DND-41 (cell line): Measurements from ENCODE around the gene KLHL42.

Experiments
- ATAC-seq: fragments of 200-7000 bp; cut with Tn5 transposase; 3 replicates; pipeline ENCODE4 v1.9.1; 2021; ENCODE audit warnings: low read depth; ENCODE audit not compliant: insufficient read depth
- DNase-seq: peaks from one replicate; pipeline ENCODE4 v3.0.0-alpha.2; 2020
- H2AFZ ChIP-seq: 2 replicates; pipeline ENCODE4 v1.6.0; 2012; ENCODE audit warnings: low read depth, low read length
- H3K27ac ChIP-seq: 2 replicates; pipeline ENCODE4 v1.5.1; 2012; ENCODE audit warnings: low read length, inconsistent platforms
- H3K27me3 ChIP-seq: fragments of 200-600 bp; sonication (generic); 2 replicates; pipeline ENCODE4 v1.6.0; 2012; ENCODE audit warnings: low read length, mild to moderate bottlenecking, inconsistent platforms; ENCODE audit not compliant: insufficient read depth, poor library complexity
- H3K36me3 ChIP-seq: 2 replicates; pipeline ENCODE4 v1.5.1; 2012; ENCODE audit warnings: low read length, inconsistent platforms; ENCODE audit not compliant: insufficient read depth
- H3K4me1 ChIP-seq: 2 replicates; pipeline ENCODE4 v1.5.1; 2012; ENCODE audit warnings: mild to moderate bottlenecking, low read length; ENCODE audit not compliant: insufficient read depth
- H3K4me2 ChIP-seq: 2 replicates; pipeline ENCODE4 v1.6.0; 2012; ENCODE audit warnings: mild to moderate bottlenecking, moderate library complexity, low read length, inconsistent platforms; ENCODE audit not compliant: insufficient read depth
- H3K4me3 ChIP-seq, 2 experiments: fragments of 200-600 bp in 1 of 2; shearing (Covaris generic) in 1 of 2; 2 replicates each; pipeline ENCODE4 v1.5.1; 2012 to 2016; ENCODE audit warnings: inconsistent platforms in 2 of 2, low read length in 2 of 2, mild to moderate bottlenecking in 2 of 2, low read depth in 1 of 2, moderate library complexity in 1 of 2
- H3K79me2 ChIP-seq: 2 replicates; pipeline ENCODE4 v1.6.0; 2012; ENCODE audit warnings: low read length, inconsistent platforms; ENCODE audit not compliant: insufficient read depth
- H3K9ac ChIP-seq: 2 replicates; pipeline ENCODE4 v1.6.0; 2012; ENCODE audit warnings: low read depth, mild to moderate bottlenecking, inconsistent platforms, low read length, moderate library complexity
- H3K9me3 ChIP-seq: 2 replicates; pipeline ENCODE4 v1.5.1; 2012; ENCODE audit warnings: low read length, moderate library complexity, mild to moderate bottlenecking, inconsistent platforms; ENCODE audit not compliant: insufficient read depth, severe bottlenecking
- H4K20me1 ChIP-seq: 2 replicates; pipeline ENCODE4 v1.6.0; 2012; ENCODE audit warnings: low read length; ENCODE audit not compliant: insufficient read depth
- EZH2 ChIP-seq: IDR thresholded peaks from 3 replicates; pipeline ENCODE4 v1.6.1; 2012; ENCODE audit warnings: borderline replicate concordance, low read depth, mild to moderate bottlenecking, moderate library complexity, low read length, inconsistent platforms; ENCODE audit not compliant: severe bottlenecking
- TF ChIP-seq, protein P1 (sequence below): IDR thresholded peaks from 2 replicates; pipeline ENCODE4 v1.5.1; 2012; ENCODE audit warnings: borderline replicate concordance, low read length, moderate library complexity, mild to moderate bottlenecking; ENCODE audit not compliant: poor library complexity, severe bottlenecking; ENCODE audit errors: extremely low read depth

The KLHL42 gene

GRCh38 chr12:27840229-27840999, 60.4 kb downstream of the KLHL42 start:
- no peaks in the 10 kb centered on the region for H3K36me3 ChIP-seq
- no peak overlapping the region for H3K27ac ChIP-seq
- H3K27me3 ChIP-seq = no peaks in the 10 kb centered on the region
- no peak for TF ChIP-seq EZH2
- TF ChIP-seq, protein P1, sequence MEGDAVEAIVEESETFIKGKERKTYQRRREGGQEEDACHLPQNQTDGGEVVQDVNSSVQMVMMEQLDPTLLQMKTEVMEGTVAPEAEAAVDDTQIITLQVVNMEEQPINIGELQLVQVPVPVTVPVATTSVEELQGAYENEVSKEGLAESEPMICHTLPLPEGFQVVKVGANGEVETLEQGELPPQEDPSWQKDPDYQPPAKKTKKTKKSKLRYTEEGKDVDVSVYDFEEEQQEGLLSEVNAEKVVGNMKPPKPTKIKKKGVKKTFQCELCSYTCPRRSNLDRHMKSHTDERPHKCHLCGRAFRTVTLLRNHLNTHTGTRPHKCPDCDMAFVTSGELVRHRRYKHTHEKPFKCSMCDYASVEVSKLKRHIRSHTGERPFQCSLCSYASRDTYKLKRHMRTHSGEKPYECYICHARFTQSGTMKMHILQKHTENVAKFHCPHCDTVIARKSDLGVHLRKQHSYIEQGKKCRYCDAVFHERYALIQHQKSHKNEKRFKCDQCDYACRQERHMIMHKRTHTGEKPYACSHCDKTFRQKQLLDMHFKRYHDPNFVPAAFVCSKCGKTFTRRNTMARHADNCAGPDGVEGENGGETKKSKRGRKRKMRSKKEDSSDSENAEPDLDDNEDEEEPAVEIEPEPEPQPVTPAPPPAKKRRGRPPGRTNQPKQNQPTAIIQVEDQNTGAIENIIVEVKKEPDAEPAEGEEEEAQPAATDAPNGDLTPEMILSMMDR = peak; percentile 32
- no peaks in the 10 kb centered on the region for H3K79me2 ChIP-seq
- no peak overlapping the region for H3K4me2 ChIP-seq
- no peaks in the 10 kb centered on the region for H3K4me1 ChIP-seq
- no peaks in the 10 kb centered on the region for H4K20me1 ChIP-seq
- H3K9me3 ChIP-seq = no peaks in the 10 kb centered on the region
- H2AFZ ChIP-seq = no peak overlapping the region
- DNase-seq (no peak), ATAC-seq (no peak)
- no peak overlapping the region for H3K4me3 ChIP-seq
- no peak overlapping the region for H3K9ac ChIP-seq

- H3K27me3 ChIP-seq = no peaks in the 10 kb centered on the region
- no peaks in the 10 kb centered on the region for H4K20me1 ChIP-seq
- TF ChIP-seq, protein P1 = no peak
- TF ChIP-seq EZH2 = no peak
- H3K9me3 ChIP-seq = no peaks in the 10 kb centered on the region
- no peak overlapping the region for H3K27ac ChIP-seq
- peak; percentile 37; the same call in 1 of the 3 replicates for ATAC-seq
- no peak overlapping the region for H3K4me2 ChIP-seq
- no peak overlapping the region for H3K4me3 ChIP-seq
- DNase-seq = no peak
- H3K9ac ChIP-seq = no peak overlapping the region
- H3K36me3 ChIP-seq = no peaks in the 10 kb centered on the region
- no peaks in the 10 kb centered on the region for H3K4me1 ChIP-seq
- H3K79me2 ChIP-seq = no peaks in the 10 kb centered on the region
- H2AFZ ChIP-seq = no peak overlapping the region
These were observed 61.4 kb downstream of the KLHL42 start for GRCh38 chr12:27841392-27841882.

DNA sequence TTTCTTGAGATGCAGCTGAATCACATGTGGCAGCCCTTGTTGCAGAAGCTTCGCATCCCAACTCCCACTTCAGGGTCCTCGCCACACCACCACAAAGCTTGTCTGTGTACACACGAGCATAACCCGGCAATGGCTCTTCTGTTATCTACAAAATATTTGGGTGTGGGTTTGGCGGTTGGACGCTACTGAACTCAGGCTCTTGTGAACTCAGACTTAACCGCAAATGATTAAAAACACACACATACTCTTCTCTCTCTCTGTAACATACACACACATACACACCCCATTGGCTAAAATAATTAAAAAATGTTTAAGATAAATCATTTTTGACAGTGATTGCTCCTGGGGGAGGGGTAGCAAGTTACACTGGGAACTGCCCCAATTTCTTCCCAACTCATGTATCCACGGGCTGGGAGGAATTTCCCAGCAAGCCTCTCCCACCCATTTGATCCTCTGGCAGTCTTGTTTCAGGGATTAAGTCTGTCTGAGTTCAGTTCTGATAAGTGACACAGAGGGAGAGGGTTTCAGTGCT, 63.7 kb downstream of the KLHL42 start:
- no peak overlapping the region for H3K4me3 ChIP-seq
- H3K9me3 ChIP-seq = no peaks in the 10 kb centered on the region
- no peaks in the 10 kb centered on the region for H3K79me2 ChIP-seq
- ATAC-seq (no peak), DNase-seq (no peak)
- no peak overlapping the region for H3K27ac ChIP-seq
- H3K9ac ChIP-seq = no peak overlapping the region
- H3K4me1 ChIP-seq = no peaks in the 10 kb centered on the region
- no peak overlapping the region for H2AFZ ChIP-seq
- TF ChIP-seq, protein P1 = no peak
- TF ChIP-seq EZH2 = no peak
- H3K36me3 ChIP-seq = no peaks in the 10 kb centered on the region
- H3K4me2 ChIP-seq = no peak overlapping the region
- no peaks in the 10 kb centered on the region for H3K27me3 ChIP-seq
- H4K20me1 ChIP-seq = no peaks in the 10 kb centered on the region
